Uterus (tissue), 2 donors: ENCODE measurements around the gene IFIT1B.

ENCODE experiments used
- CTCF ChIP-seq, 4 experiments: fragments of 200-600 bp in 2 of 4; fragments of 450-650 bp in 2 of 4; sonication (generic) in 2 of 4; IDR thresholded peaks; one replicate each; pipeline ENCODE4 v1.5.1; 2016 to 2019; ENCODE audit warnings: antibody characterized with exemption in 4 of 4, mild to moderate bottlenecking in 2 of 4, moderate library complexity in 1 of 4
- POLR2A ChIP-seq, 2 donors: fragments of 450-650 bp; IDR thresholded peaks; one replicate each; pipeline ENCODE4 v1.6.1; 2016; ENCODE audit warnings: antibody characterized with exemption in 2 of 2, mild to moderate bottlenecking in 1 of 2, moderate library complexity in 1 of 2

GRCh38 chr10:89348481-89348880 lies 29.4 kb upstream of the IFIT1B start:
- TF ChIP-seq CTCF (IDR thresholded peaks at IDR 0.05) (no peak), POLR2A (IDR thresholded peaks at IDR 0.05) (no peak)
